HCT116 (cell line): Measurements from ENCODE around the gene AVL9.

Experiments
- CEBPB ChIP-seq: IDR thresholded peaks from 2 replicates; pipeline ENCODE4 v1.6.1; 2012; ENCODE audit warnings: low read depth
- POLR2A ChIP-seq: IDR thresholded peaks from 2 replicates; pipeline ENCODE4 v1.7.0; 2011; ENCODE audit warnings: borderline replicate concordance; ENCODE audit not compliant: insufficient read depth, insufficient read length; ENCODE audit errors: extremely low read depth
- TF ChIP-seq, protein P1 (sequence below), 3 experiments: fragments of 200-600 bp in 1 of 3; sonication (generic) in 1 of 3; IDR thresholded peaks in 2 of 3; conservative IDR thresholded peaks in 1 of 3; 2 replicates each; pipeline ENCODE4 v1.5.1; 2012 to 2017; ENCODE audit warnings: low read depth in 2 of 3, low read length in 2 of 3, antibody characterized with exemption in 1 of 3, borderline replicate concordance in 1 of 3, control low read depth in 1 of 3, mild to moderate bottlenecking in 1 of 3, mixed read lengths in 1 of 3, mixed run types in 1 of 3, moderate library complexity in 1 of 3; ENCODE audit not compliant: insufficient read depth in 1 of 3

DNA sequence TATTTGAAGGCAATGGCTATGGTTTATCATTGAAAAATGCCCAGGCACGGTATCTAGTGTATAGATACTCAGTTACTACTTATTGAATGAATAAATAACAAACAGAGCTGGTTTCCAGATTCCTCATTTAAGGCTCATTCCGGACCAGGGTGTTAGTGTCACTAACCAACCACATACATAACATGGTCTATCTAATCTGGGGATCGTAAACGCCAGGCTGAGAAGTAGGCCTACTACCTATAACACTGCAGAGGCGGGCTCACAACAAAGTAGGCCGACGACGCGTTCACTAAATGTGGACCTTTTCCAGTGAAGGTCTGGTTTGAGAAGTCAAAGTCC is 5.5 kb upstream of the AVL9 start:
- TF ChIP-seq, protein P1, sequence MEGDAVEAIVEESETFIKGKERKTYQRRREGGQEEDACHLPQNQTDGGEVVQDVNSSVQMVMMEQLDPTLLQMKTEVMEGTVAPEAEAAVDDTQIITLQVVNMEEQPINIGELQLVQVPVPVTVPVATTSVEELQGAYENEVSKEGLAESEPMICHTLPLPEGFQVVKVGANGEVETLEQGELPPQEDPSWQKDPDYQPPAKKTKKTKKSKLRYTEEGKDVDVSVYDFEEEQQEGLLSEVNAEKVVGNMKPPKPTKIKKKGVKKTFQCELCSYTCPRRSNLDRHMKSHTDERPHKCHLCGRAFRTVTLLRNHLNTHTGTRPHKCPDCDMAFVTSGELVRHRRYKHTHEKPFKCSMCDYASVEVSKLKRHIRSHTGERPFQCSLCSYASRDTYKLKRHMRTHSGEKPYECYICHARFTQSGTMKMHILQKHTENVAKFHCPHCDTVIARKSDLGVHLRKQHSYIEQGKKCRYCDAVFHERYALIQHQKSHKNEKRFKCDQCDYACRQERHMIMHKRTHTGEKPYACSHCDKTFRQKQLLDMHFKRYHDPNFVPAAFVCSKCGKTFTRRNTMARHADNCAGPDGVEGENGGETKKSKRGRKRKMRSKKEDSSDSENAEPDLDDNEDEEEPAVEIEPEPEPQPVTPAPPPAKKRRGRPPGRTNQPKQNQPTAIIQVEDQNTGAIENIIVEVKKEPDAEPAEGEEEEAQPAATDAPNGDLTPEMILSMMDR (IDR thresholded peaks at IDR 0.05 in 2 of 3, conservative IDR thresholded peaks at IDR 0.05 in 1 of 3; ENCODE audit: borderline replicate concordance in 1 of 3, insufficient read depth in 1 of 3, low read depth in 2 of 3, low read length in 2 of 3): no peak
- TF ChIP-seq POLR2A: no peak
- no peak for TF ChIP-seq CEBPB
